ENCODE data around the gene PPP2R2B. TPM values are rescaled to one million over a fixed set of nuclear protein-coding genes. Genes with fewer than 3 reads are reported as not detected.

Gene PPP2R2B
- total and polyA plus RNA-seq, 11 donors = 0.03 to 2.9 (median 0.30) TPM; not detected in 1

GRCh38 chr5:146533260-146533857 lies 345.2 kb downstream of the PPP2R2B start:
- intact Hi-C loops (cut with DNase I) = loop anchor here in 5 of 10 donors (2.0 to 5.0 kb wide), 3 partner anchors 433 to 655 kb away; no protein-coding TSS in a partner anchor
- 41 to 46% (median 42%) methylated on average over 7 of the region's 7 CpGs for WGBS, 4 donors
- Histone ChIP-seq H3K9me3 (no peaks in the 10 kb centered on the region), H3K4me1 (no peaks in the 10 kb centered on the region), H3K36me3 (no peaks in the 10 kb centered on the region), H3K27me3 (peaks cover 0 to under 1% (median 0%) of the 10 kb centered on the region in 9 donors), H3K27ac (no peak overlapping the region), H3K4me3 (no peak overlapping the region)
- ATAC-seq (peak in 2 of 4 donors; percentile 52 to 62), DNase-seq (peak in 4 of 5 donors; percentile 34 to 48 (median 41))
- no peak for TF ChIP-seq POLR2A (IDR thresholded peaks at IDR 0.05)
- peak; percentile 60 to 83 (median 70) for TF ChIP-seq CTCF (IDR thresholded peaks at IDR 0.05)

Measured in heart left ventricle (tissue), 16 donors.